T-helper 1 cell treated with Interleukin-12 subunit alpha and Interleukin-12 subunit beta and Interleukin-4 antibody, amounts not matched to agents 30 μg/mL and 1 μg/mL, for 36 hours (primary cell): ENCODE measurements around the gene PROB1.
A peak's percentile ranks its signal among the peaks of the same experiment; 100 is the strongest.
"Not testable (repeated sequence)": the region's sequence is repeated elsewhere in the genome, so short reads cannot be mapped to it uniquely, and the experiment has no call there.

Experiments used
- H3K27ac Mint-ChIP-seq: one replicate; pipeline ENCODE4 v1.8.0; 2021; ENCODE audit warnings: mild to moderate bottlenecking, mixed read lengths
- H3K27me3 Mint-ChIP-seq: one replicate; pipeline ENCODE4 v1.8.0; 2021; ENCODE audit warnings: low read depth, mixed read lengths
- H3K36me3 Mint-ChIP-seq: one replicate; pipeline ENCODE4 v1.8.0; 2021; ENCODE audit warnings: low read depth, mixed read lengths
- H3K4me1 Mint-ChIP-seq: one replicate; pipeline ENCODE4 v1.8.0; 2021; ENCODE audit warnings: low read depth, mixed read lengths
- H3K4me3 Mint-ChIP-seq: one replicate; pipeline ENCODE4 v1.8.0; 2021; ENCODE audit warnings: mild to moderate bottlenecking, moderate library complexity, mixed read lengths
- H3K9me3 Mint-ChIP-seq: one replicate; pipeline ENCODE4 v1.8.0; 2021; ENCODE audit warnings: mixed read lengths

The PROB1 gene

DNA sequence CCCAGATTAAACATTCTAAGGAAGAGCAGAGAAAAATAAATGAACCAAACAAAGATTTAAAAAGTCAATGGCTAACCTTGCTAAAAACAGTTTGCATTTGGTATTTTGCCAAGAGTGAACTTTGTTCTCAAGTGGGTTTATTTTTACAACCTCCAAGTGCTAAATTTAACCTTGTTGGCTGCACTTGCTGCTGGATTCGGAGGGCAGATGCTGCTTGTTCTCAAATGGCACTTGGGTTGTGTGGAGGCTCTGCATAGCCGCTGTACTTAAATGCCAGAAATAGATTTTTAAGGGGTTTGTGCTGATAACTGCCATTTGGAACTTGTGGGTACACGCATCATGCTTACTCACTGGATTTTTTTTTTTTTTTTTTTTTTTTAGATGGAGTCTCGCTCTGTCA is 22.3 kb upstream of the PROB1 start:
- Mint-ChIP-seq H3K4me1 (peaks cover 55% of the 10 kb centered on the region), H3K4me3 (no peak overlapping the region), H3K9me3 (no peaks in the 10 kb centered on the region)

GRCh38 chr5:139416651-139417050 is 21.7 kb upstream of the PROB1 start:
- H3K4me3 Mint-ChIP-seq: no peak overlapping the region
- H3K4me1 Mint-ChIP-seq: peaks cover 54% of the 10 kb centered on the region
- H3K27ac Mint-ChIP-seq: peak overlapping the region; percentile 91
- no peaks in the 10 kb centered on the region for H3K27me3 Mint-ChIP-seq
- H3K36me3 Mint-ChIP-seq: peaks cover 34% of the 10 kb centered on the region
- H3K9me3 Mint-ChIP-seq: no peaks in the 10 kb centered on the region

More for the DNA sequence above, 22.3 kb upstream of the PROB1 start:
- no peak overlapping the region for H3K27ac Mint-ChIP-seq
- no peaks in the 10 kb centered on the region for H3K27me3 Mint-ChIP-seq
- peaks cover 35% of the 10 kb centered on the region for H3K36me3 Mint-ChIP-seq

DNA sequence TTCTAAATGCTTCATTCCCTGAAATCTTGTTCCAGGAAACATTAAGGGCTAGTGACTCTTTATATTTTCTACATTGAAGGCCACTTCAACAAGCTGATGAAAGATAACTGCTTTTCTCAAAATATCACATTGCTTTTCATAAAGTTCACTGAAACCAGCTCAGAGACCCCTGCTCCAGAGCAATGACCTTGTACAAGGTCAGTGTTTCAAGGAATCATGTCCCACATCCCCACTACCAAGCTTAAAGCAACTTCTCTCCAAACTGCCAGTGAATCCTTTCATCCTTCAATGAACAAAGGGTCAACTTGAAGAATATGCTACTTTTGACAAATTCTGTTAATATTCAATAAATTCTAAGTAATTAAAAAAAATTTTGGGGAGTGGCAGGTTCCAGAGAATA is 21.0 kb upstream of the PROB1 start:
- H3K4me1 Mint-ChIP-seq: peaks cover 54% of the 10 kb centered on the region
- no peaks in the 10 kb centered on the region for H3K9me3 Mint-ChIP-seq
- peak overlapping the region; percentile 91 for H3K27ac Mint-ChIP-seq
- H3K4me3 Mint-ChIP-seq: peak overlapping the region; percentile 63
- H3K27me3 Mint-ChIP-seq: no peaks in the 10 kb centered on the region
- peaks cover 34% of the 10 kb centered on the region for H3K36me3 Mint-ChIP-seq

GRCh38 chr5:139415221-139415861 is 20.4 kb upstream of the PROB1 start:
- peaks cover 53% of the 10 kb centered on the region for H3K4me1 Mint-ChIP-seq
- H3K4me3 Mint-ChIP-seq: peak overlapping the region; percentile 63
- H3K27ac Mint-ChIP-seq: peak overlapping the region; percentile 91
- H3K9me3 Mint-ChIP-seq: no peaks in the 10 kb centered on the region
- peaks cover 33% of the 10 kb centered on the region for H3K36me3 Mint-ChIP-seq
- no peaks in the 10 kb centered on the region for H3K27me3 Mint-ChIP-seq

DNA sequence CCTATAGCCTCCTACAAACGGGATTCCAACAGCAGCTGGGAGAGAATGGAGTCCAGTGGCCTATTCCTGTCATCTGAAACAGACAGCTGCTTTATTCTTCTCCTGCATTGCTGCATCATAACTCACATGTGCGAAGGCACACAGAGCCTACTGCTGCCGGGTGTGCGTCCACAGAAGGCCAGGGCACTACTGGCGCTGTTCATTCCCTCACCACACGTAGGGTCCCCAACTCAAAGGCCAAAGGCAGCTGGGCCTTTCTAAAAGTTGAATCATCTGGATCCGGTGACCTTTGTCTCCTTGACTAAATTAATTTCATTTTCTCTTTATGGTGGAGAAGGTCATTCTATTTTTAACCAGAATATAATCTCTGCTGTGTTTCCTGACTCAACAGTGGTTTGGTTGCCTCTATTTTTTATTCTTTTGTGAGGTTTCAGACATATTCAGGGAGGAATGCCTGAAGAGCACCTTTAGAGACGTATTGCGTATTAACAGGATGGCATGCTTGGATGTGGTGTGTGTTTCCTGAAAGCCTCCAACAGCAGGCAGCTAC is 19.8 kb upstream of the PROB1 start:
- peak overlapping the region; percentile 62 for H3K4me3 Mint-ChIP-seq
- peaks cover 31% of the 10 kb centered on the region for H3K36me3 Mint-ChIP-seq
- H3K4me1 Mint-ChIP-seq: peaks cover 52% of the 10 kb centered on the region
- no peaks in the 10 kb centered on the region for H3K9me3 Mint-ChIP-seq
- peak overlapping the region; percentile 91 for H3K27ac Mint-ChIP-seq
- no peaks in the 10 kb centered on the region for H3K27me3 Mint-ChIP-seq

DNA sequence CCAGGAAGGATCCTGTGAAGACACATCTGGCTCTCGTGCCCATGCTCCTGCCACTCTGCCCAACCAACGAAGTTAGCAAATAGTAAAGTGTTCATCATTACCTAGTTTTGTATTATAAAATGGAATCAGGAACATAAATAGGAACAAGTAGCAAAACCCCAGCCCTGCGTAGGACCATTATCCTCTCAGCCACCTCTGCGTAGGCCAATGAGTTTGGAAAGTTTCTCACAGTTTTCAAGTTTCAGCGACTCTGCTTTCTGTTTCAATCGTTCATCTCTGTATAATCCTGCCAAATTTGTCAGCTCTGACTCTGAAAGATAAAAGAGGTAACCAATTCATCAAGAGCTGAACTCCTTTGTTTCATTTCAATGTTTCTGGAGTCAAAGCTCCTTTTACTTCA is 19.1 kb upstream of the PROB1 start:
- H3K4me1 Mint-ChIP-seq: peaks cover 50% of the 10 kb centered on the region
- H3K4me3 Mint-ChIP-seq: peak overlapping the region; percentile 59
- H3K27me3 Mint-ChIP-seq: no peaks in the 10 kb centered on the region
- no peaks in the 10 kb centered on the region for H3K9me3 Mint-ChIP-seq
- H3K27ac Mint-ChIP-seq: peak overlapping the region; percentile 91
- H3K36me3 Mint-ChIP-seq: peaks cover 28% of the 10 kb centered on the region

DNA sequence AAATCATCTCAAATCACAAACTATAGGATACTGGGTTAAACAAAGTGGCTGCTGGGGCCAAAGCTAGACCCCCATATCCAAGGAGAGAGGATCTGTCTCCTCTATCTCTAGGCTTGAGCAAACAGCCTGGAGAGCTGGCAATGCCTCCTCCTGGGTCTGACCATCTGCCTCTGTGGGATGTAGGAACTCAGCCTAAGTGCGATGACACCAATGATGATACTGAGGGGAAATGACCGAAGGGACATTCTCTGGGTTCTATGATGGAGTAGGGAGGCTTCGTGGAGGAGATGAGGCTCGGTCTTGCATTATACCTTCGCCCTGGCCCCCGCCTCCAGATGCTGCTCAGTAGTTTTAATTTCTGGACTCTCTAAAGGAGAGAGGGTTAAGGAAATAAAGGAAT is 18.2 kb upstream of the PROB1 start:
- H3K27me3 Mint-ChIP-seq: no peaks in the 10 kb centered on the region
- peaks cover 22% of the 10 kb centered on the region for H3K36me3 Mint-ChIP-seq
- H3K27ac Mint-ChIP-seq: peak overlapping the region; percentile 91
- H3K4me3 Mint-ChIP-seq: no peak overlapping the region
- H3K4me1 Mint-ChIP-seq: peaks cover 45% of the 10 kb centered on the region
- H3K9me3 Mint-ChIP-seq: no peaks in the 10 kb centered on the region

DNA sequence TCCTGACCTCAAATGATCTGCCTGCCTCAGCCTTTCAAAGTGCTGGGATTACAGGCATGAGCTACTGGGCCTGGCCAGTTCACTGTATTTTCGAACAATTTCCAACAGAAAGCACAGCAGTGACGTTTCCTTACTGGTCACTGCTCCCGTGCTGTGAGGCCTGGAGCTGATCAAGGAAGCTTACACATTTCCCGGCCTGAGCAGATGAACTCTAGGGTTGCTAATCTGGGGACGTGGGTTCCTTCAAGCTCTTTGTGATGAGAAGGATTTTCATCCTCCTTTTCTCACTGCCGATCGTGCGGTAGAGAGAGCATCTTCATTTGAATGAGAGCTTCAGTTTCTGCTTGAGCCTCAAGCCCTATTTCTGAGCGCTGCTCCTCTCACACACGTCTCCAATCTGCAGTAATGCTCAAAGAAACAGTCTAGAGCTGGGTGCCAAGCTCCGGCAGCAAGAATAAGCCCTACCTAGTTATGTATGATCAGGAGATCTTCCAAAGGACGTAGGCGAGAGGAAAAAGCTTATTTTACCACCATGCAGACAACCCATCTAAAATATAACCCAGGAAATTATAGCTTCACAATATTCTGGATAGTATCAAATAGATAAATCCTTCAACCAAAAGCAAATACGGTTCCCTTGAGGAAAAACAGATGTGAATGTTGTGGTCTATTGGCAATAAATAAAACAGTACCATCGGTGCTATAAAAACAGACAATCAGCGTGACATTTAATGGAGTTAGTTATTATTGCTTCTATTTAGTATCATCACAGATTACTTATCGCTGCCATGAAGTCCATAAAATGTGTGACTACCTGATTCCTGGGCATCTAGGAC is 16.3 kb upstream of the PROB1 start:
- no peaks in the 10 kb centered on the region for H3K9me3 Mint-ChIP-seq
- H3K4me1 Mint-ChIP-seq: peaks cover 50% of the 10 kb centered on the region
- H3K36me3 Mint-ChIP-seq: peaks cover 21% of the 10 kb centered on the region
- no peak overlapping the region for H3K4me3 Mint-ChIP-seq
- no peaks in the 10 kb centered on the region for H3K27me3 Mint-ChIP-seq
- H3K27ac Mint-ChIP-seq: no peak overlapping the region

DNA sequence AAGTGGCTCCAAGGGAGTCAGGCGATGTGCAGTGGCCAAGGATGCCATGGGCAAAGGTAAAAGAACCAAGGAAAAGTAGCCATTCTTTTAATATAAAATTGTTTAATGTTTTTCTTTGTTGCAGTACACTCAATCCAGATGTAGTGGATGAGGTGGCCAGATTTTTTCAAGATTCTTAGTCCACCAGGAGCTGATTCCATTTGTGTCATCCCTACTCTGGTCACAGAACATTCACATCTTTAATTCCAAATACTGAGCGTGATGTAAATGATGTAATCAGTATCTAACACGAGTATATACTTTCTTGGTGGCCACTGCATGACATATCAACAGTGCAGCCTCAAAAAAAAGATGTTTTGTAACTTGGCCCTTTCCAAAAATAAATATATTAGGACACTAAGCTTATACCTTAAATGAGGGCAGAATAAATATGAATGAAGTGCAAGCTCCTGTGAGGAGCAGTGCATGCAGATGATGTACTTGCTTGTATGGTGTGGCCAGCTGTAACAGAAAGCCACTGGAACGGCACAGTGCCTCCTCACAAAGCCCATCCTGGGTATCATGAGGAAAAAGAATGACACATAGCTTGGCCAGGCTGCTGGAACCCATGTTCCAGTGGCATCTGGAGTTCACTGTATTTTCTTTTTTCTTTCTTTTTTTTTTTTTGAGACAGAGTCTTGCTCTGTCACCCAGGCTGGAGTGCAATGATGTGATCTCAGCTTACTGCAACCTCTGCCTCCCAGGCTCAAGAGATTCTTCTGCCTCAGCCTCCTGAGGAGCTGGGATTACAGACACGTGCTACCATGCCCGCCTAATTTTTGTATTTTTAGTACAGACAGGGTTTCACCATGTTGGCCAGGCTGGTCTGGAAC is 15.5 kb upstream of the PROB1 start:
- Mint-ChIP-seq H3K9me3 (no peaks in the 10 kb centered on the region), H3K27me3 (no peaks in the 10 kb centered on the region), H3K27ac (no peak overlapping the region), H3K36me3 (peaks cover 17% of the 10 kb centered on the region), H3K4me1 (peaks cover 41% of the 10 kb centered on the region), H3K4me3 (no peak overlapping the region)

DNA sequence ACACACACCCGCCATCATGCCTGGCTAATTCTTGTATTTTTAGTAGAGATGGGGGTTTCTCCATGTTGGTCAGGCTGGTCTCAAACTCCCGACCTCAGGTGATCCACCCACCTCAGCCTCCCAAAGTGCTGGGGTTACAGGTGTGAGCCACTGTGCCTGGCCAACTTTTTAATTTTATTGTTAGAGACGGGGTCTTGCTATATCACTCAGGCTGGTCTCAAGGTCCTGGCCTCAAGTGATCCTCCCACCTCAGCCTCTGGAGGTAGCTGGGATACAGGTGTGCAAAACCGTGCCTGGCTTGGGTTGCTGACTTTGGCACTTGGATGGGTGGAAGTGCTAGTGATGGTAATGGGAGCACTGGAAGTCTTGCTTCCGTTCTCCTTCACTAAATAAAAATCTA is 14.2 kb upstream of the PROB1 start:
- H3K27me3 Mint-ChIP-seq, H3K9me3 Mint-ChIP-seq, H3K27ac Mint-ChIP-seq, H3K4me3 Mint-ChIP-seq: not testable (repeated sequence)
- peaks cover 17% of the 10 kb centered on the region for H3K36me3 Mint-ChIP-seq
- H3K4me1 Mint-ChIP-seq: peaks cover 35% of the 10 kb centered on the region

GRCh38 chr5:139408191-139408590 is 13.3 kb upstream of the PROB1 start:
- Mint-ChIP-seq H3K4me3 (no peak overlapping the region), H3K4me1 (peaks cover 33% of the 10 kb centered on the region), H3K27ac (no peak overlapping the region), H3K27me3 (no peaks in the 10 kb centered on the region), H3K36me3 (peaks cover 12% of the 10 kb centered on the region), H3K9me3 (no peaks in the 10 kb centered on the region)

GRCh38 chr5:139407517-139407916 is 12.6 kb upstream of the PROB1 start:
- Mint-ChIP-seq H3K4me3 (no peak overlapping the region), H3K4me1 (peaks cover 33% of the 10 kb centered on the region), H3K9me3 (no peaks in the 10 kb centered on the region), H3K27ac (peak overlapping the region; percentile 37), H3K27me3 (no peaks in the 10 kb centered on the region), H3K36me3 (peaks cover 8% of the 10 kb centered on the region)

DNA sequence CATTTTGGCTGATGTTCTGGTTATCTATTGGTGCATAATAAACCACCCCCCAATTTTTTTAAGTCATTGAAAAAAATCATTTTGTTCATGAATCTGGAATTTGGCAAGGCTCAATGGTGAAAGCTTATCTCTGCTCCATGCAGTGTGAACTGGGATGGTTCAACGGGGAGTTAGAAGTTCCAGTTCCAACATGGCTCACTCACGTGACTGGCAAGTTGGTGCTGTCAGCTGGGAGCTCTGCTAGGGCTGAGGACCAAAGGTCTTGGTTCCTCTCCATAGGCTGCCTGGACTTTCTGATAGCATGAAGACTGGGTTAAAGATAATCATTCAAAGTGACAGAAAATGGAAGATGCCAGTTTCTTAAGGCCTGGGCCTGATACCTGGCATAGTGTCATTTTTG is 12.1 kb upstream of the PROB1 start:
- no peaks in the 10 kb centered on the region for H3K9me3 Mint-ChIP-seq
- peaks cover 34% of the 10 kb centered on the region for H3K4me1 Mint-ChIP-seq
- H3K27me3 Mint-ChIP-seq: no peaks in the 10 kb centered on the region
- no peak overlapping the region for H3K4me3 Mint-ChIP-seq
- H3K36me3 Mint-ChIP-seq: peaks cover 7% of the 10 kb centered on the region
- no peak overlapping the region for H3K27ac Mint-ChIP-seq

DNA sequence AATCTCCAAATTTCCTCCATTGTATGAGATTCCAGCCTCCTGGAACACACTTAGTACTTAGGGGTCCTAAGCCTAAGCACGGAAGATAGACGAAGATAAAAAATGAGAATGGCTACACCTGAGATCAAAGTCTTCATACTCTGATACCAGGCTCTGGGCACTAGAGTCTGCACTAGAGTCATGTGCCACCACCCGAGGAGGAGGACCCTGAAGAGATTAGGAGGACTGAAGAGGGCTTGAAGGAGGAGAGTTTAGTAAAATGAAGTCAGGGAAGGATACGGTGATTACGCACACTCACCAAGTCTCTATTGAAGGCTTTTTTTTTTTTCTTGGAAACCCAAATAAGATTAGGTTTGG is 9.6 kb upstream of the PROB1 start:
- H3K4me3 Mint-ChIP-seq: peak overlapping the region; percentile 96
- no peaks in the 10 kb centered on the region for H3K9me3 Mint-ChIP-seq
- H3K36me3 Mint-ChIP-seq: peaks cover 4% of the 10 kb centered on the region
- no peaks in the 10 kb centered on the region for H3K27me3 Mint-ChIP-seq
- peaks cover 36% of the 10 kb centered on the region for H3K4me1 Mint-ChIP-seq
- peak overlapping the region; percentile 100 for H3K27ac Mint-ChIP-seq
